NCI-H2196 treated with DMSO at 0.1 percent for 48 hours (cell line): ENCODE data around the gene TBC1D5.

Experiments
- DNase-seq: peaks from one replicate; lab custom pipeline; 2025; ENCODE audit not compliant: unreplicated experiment; lab: John Stamatoyannopoulos, UW

The TBC1D5 gene

DNA sequence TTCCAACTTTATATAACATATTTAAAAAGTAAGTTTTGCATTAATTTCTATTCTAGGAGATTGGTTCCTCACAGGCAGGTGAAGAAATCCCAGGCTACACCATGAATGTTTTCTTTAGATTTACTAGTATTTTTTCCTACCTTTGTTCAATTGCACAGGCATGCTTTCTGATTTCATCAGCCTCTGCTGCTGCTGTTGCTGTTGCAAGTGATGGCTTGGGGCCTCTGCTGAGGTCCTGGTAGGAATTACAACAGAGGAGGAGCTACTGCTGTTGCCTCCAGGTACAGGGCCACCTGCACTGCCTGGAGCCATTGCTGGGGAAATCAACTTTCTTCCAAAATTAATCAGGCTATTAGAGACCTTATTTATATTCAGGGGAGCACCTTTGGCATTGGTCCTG, 504.4 kb downstream of the TBC1D5 start:
- no peak for DNase-seq

DNA sequence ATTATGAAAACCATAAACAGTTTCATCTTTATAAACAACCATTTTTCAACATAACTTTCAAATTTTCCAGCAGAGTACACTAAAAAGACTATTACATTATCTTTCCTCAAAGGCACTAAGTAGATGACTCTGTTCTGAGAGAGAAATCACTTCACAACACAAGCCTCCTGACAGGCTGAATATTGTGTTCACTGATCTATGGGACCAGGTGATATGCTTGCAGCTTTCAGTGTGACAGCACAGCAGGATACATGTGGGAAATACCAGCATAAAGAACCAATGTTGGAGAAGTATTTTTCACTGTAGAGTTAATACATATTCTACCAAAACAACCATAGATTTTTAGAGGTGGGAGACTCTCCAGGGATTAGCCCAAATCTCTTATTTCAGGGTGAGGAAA, 507.1 kb downstream of the TBC1D5 start:
- no peak for DNase-seq

DNA sequence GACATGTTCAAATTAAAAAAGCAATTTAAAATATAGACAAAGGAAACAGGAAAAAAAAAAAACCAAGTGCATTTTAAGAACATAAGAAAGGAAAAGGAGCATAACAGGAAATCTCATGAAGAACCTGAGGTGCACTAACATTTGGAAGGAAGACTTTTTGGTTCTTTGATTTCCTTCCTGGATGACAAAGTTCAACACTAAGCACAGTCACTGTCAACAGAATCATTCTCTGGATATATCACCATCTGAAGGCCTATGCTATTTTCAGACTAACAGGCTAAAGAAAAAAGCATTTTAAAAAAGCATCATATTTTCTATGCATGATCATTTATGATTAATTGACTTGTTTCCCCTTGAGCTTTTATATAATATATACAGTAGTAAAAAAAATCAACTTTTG, 508.0 kb downstream of the TBC1D5 start:
- no peak for DNase-seq

DNA sequence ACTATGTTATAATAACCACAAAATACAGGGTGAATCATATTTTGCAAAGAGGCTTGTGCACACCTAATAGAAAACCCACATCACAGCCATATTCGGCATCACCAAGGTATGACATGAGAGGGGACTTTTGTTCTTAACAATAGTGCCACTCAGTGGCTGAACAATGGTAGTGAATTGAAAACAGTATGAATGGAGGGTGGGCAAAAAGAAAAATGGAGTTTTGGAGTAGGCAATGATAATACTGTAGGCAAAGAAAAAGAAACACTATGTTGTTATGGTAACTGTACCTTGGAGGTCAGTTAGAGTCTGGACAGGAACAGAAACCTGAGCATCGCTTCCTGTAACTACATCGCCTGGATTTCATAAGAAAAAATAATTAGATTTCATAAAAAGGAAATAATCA, 509.0 kb downstream of the TBC1D5 start:
- DNase-seq: no peak

DNA sequence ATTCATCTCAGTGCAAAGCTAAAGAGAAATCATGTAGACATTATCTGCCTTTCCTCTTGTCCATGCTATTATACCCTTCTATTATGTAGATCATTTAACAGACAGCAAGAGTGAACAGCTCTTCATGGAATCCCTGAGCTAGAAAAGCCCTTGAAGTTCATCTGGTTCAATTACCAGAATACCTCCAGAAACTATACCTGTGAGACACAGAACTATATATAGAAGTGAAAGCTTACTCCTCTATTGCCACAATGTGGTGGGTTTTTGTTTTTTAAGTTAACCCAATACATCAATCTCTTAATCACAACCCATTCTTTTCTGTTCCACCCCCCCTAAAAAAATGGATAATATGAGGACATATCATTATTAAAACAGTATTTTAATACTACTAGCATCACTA, 510.0 kb downstream of the TBC1D5 start:
- no peak for DNase-seq

DNA sequence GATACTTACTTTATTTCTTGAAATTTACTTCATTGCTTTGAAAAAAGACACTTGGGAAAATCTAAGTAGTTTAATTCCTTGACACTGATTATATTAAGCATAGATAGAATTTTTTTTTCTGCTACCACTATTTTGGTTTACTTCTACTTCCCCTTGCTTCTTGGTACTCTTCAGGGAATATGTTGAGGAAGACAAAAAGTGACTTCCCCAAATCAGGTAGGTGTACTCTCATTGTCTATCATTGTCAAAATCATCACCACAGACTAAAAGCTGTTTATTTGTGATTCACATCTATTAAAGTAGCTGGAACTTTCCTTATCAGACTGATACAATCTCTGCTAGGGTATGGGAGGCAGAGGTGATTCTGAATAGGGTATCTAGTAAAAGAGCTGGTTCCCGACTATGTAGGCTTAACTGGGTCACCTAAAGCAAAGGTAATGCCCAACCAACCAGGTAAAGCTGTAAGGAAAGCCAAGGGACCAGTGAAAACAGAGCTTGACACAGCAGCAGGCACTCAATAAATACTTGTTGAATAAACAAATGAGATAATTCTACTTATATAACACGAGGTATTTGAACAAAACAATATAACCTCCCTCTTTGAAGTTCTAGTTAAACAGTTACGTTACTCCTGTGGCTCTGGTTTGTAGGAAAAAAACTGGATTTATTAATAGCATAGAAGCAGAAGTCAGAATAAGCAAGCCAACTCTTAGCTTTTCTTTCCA, 510.7 kb downstream of the TBC1D5 start:
- no peak for DNase-seq

DNA sequence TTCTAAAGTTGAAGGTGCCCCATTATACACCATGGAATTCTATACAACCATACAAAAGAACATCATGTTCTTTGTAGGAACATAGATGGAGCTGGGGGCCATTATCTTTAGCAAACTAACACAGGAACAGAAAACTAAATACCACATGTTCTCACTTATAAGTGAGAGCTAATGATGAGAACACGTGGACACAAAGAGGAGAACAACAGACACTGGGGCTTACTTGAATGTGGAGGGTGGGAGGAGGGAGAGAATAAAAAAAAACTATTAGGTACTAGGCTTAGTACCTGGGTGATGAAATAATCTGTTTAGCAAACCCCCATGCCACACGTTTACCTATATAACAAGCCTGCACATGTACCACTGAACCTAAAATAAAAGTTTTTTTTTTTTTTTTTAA, 515.0 kb downstream of the TBC1D5 start:
- no peak for DNase-seq

DNA sequence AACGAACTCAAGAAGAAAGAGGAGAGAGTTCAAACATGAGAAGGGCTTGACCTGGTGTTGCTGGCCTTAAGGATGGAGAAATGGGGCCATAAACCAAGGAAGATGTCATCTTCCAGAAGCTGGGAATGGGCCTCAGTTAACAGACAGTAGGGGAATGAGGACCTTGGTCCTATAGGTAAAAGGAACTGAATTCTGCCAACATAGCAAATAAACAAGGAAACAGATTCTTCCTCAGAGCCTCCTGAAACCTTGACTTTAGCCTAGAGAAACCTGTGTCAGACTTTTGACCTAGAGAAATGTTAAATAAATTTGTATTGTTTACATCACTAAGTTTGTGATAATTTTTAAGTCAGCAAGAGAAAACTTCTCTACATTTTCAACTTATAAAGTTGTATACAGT, 520.9 kb downstream of the TBC1D5 start:
- DNase-seq: no peak

DNA sequence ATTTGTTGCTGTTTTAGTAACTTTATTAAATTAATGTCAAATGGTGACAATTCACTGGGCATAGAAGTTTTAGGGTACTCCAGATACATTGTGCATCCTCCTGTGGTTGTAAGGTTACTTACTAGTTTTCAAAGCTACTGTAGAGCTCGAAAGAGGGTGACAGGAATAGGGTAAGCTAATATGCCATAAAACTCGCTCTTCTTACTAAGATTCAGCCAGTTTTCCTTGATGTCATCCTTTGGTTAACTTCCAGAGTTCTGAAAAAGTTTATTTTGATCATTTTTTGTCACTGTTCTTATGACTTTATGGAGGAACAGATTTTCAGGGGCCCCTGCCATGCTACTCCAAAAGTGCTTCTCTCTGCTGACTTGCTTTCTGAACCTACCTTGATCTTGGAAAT, 522.8 kb downstream of the TBC1D5 start:
- DNase-seq: no peak

DNA sequence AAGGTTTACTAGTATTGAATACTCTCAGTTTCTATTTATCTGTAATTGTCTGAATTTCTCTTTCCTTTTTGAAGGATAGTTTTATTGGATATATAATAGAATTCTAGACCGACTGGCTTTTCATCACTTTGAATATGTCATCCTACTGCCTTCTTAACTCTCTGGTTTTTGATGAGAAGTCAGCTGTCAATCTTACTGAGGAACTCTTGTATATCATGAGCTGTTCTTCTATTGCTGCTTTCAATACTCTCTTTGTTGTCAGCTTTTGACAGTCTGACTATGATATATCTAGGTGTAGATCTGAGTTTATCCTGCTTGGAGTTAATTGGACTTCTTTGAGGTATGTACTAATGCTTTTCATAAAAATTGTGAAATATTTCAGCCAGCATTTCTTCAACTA, 523.8 kb downstream of the TBC1D5 start:
- DNase-seq: no peak

DNA sequence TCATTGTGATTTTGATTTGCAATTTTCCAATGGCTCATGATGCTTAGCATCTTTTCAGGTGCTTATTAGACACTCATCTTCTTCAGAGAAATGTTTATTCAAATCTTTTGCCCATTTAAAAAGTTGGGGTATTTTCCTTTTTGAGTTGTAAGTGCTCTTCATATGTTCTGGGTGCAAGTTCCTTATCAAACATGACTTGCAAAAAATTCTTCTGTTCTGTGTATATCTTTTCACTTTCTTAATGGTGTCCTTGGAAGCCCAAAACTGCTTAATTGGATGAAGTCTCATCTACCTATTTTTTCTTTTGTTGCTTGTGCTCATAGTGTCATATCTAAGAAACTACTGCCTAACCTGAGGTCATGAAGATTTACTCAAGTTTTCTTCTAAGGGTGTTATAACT, 524.8 kb downstream of the TBC1D5 start:
- no peak for DNase-seq

DNA sequence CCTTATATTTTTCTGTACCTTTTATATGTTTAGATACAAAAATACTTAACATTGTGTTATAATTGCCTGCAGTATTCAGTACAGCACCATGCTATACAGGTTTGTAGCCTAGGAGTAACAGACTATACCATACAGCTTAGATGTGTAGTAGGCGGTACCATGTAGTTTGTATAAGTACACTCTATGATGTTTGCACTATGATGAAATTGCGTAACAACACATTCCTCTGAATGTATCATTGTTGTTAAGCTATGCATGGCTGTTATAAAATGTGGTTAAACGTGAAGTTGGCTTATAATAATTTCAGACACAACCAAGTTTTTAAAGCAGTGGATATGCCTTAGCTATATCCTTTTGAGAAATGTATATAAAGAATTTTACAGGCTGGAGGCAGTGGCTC, 529.3 kb downstream of the TBC1D5 start:
- no peak for DNase-seq

DNA sequence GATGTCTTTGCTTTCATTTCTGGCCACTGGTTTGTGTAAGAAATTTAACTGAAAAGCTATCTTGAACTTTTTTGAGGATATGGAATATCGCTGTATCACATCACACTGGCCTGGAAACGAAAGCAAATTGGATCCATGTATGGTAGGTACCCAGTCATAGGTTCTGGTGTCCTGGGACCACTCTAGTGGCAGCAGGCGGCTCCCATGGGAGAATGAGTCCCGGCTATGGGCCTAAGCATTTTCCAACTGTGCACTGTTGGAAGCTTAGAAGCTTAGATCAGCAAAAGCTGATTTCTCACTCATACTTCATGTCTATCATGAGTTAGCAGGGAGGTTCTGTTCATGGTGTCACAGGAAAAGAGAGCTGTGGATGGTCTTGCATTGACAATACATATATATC, 534.5 kb downstream of the TBC1D5 start:
- DNase-seq: no peak

DNA sequence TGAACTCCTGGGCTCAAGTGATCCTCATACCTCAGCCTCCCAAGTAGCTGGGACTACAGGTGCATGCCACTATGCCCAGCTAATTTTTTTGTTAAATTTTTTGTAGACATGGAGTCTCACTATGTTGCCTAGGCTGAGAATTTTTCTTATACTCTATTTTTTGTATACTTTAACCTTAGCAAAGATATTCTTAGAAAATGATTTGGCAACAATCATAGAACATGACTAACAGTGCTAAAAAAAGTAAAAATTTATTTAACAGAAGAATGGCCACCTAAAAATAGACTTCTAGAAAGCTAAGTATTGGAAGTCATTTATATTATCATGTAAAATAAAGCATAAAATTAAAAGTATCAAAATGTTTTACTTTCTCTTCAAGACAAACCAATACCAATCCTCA, 535.4 kb downstream of the TBC1D5 start:
- DNase-seq: no peak

DNA sequence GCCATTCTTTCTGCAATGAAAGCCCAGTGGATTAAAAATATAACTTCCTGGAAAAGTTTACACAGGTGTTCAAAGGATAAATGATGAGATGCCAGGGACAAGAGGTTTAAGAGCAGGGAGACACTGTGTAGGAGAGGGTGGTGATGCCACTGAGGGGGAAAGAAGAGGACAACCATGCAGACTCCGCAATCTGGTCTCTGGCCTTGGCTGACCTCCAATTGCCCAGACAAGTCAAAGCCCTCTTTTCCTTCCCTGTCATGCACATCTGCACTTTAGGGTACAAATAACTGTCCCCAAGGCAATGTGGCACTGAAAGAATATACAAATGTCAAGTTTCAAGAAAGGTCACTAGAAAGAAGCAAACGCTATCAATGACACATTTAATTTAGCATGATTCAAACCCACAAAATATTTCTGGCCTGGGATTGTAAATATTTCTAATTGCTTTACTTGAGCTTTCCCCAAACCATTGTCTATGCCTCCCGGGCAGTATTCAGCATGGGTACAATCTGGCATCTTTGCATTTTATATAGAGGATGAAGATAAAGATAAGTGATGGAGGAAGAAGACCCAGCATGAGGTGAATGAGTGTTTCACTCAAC, 538.3 kb downstream of the TBC1D5 start:
- no peak for DNase-seq

DNA sequence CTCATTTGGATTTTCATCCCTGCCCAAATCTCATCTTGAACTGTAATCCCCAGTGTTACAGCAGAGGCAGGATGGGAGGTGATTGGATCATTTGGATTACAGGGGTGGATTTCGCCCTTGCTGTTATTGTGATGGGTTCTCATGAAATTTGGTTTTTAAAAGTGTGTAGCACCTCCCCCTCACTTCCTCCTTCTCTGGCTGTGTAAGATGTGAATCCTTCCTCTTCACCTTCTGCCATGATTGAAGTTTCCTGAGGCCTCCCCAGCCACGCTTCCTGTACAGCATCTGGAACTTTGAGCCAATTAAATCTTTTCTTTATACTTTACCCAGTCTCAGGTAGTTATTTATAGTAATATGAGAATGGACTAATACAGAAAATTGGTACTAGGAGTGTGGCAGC, 540.9 kb downstream of the TBC1D5 start:
- no peak for DNase-seq

DNA sequence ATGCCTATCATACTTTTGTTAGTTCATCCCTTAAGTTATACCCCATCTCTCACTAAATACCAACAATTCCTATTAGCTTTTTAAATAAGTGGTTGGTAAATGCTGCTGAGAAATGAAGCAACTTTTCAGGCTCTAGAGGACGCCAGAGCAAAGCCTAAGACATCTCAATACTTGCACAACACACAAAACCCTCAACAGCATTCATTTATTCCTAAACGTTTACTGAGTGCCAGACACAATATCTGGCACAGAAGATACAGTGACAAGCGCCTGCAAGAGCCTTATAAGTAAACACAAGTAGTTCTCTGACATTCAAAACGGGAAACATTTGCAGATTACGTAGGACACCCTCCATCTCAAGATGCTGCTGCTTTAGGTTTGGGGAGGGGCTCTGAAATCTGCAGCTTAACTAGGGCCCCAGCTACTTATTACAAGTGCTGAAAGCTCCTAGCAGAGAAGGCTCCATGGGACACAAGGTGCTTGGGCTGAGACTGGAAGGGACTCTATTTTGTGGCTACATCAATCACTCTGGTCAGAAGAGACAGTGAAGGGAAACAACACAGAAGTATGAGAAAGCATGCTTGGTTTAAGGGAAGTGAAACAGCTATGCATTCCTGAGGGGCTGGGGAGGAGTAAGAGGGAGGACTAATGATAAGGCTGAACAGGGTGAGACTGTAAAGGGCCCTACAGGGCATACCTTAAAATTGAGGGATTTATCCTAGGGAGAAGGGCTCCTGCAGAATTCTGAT, 546.4 kb downstream of the TBC1D5 start:
- no peak for DNase-seq

DNA sequence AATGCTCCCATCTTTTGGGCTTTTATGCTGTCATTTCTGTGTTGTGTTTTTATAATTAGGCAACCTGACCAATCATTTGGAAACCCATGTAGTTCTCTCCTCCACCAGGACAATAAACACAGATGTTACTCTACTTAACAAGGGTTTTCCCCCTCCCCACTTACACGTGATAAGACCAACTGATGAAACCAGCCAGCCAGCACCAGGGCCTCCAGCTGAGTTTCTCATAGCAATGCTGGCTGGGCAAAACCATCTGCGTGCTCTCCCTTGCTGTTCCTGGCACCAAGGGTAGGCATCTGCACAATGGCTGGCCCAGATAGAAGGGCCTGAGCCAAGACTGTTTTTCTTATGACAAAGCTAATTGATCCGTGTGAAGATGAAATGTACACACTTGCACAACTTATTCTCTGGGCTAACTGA, 547.2 kb downstream of the TBC1D5 start:
- no peak for DNase-seq

DNA sequence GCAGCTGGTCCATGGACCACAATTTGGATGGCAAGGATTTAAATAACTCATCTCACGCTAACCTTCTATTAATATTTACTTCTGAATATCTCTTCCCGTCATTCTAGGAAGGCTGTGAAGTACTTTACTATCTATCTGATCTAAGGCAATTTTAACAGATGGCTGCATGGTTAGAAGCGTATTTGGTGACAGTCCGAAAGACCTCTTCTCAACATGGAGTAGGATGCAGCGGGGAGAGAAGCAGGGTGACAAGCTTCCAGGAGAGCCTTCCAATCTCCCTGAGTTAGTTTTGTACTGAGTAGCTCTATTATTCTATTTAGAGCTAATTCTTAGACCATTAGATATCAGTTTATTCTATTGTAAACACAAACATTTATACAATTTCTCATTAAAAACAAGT, 548.3 kb downstream of the TBC1D5 start:
- no peak for DNase-seq

DNA sequence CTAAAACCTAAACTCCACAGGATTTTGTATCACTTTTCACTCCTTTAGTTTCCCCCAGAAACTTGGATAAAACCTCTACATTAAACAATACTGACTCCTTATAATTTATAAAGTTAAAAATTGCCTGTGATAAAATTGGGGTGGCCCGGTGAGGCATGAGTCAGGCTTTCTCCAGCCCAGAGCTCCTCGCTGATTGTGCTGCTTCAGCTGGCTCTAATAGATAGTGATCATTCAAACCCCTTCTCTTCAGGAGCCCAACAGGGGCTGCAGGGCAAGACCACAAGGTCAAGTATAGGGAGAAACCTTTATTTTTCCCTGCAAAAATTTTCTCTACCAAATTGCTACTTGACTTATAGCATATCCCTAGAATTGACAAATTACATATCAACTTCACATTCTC, 549.4 kb downstream of the TBC1D5 start:
- no peak for DNase-seq

DNA sequence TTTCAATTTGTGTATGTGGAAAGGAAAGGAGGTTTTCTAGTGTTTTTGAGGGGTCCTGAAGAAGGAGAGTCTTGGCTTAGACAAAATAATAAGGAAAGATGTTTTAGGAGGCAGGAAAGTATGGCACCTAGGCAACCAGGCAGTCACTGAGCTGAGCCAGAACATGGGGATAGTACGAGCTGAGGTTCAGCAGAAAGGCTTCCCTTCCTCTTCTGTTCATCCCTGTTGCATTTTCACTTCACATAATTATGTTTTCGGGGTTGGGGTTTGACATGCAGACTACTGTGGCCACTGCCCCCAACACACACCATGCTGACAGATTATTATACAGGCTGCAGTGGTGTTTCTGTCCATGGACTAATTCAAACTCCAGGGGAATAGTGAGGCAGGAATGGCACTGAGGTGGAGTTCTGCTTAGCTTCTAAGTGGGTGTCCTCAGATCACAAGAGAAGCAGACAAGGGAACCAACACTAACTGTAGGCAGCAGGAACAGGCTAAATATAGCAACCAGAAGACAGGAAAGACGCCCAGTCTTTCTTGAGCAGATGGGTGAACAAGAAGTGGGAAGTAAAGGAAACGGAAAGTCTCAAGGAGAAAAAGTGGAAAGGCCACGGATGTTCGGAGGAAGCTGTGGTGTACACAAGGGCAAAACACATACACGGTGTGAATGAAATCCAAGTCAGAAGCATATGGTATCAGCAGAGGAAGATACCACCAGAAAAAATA, 551.9 kb downstream of the TBC1D5 start:
- no peak for DNase-seq

DNA sequence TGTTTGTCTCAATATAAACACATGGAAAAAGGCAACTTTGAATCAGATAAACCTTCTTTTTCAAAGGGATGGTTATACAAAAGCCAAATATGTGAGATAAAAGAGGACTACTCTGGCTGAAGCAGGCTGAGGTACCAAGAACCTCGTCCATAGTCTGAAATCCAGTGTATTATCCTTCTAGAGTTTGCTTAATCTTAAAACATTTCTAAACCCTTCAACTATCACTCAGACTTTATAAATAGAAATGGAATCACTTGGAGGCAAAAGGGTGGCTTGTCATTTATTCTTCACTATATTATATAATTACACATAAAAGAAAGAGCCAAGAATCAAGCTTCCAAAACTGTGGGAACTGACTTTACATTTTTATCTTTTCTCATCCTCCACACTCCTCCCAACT, 554.1 kb downstream of the TBC1D5 start:
- no peak for DNase-seq
